GM23338 (cell line): Measurements from ENCODE around the gene DCAF16.

Experiments used
- CREB1 ChIP-seq: fragments of 250-450 bp; sonication (Bioruptor Pico); IDR thresholded peaks from 2 replicates; pipeline ENCODE4 v1.5.0; 2020; ENCODE audit warnings: low read depth, mild to moderate bottlenecking, moderate library complexity
- EZH2phosphoT487 ChIP-seq: fragments of 200-600 bp; sonication (generic); IDR thresholded peaks from one replicate; pipeline ENCODE4 v1.8.1; 2018; ENCODE audit warnings: antibody characterized with exemption; ENCODE audit not compliant: unreplicated experiment
- TF ChIP-seq, protein P1 (sequence below), 2 experiments: fragments of 200-600 bp in 1 of 2; sonication (generic) in 1 of 2; conservative IDR thresholded peaks; 2 replicates each; pipeline versions ENCODE4 v1.5.1 to v1.6.1; 2016 to 2017; ENCODE audit warnings: antibody characterized with exemption in 2 of 2, low read depth in 2 of 2, mild to moderate bottlenecking in 2 of 2, moderate library complexity in 1 of 2

DNA sequence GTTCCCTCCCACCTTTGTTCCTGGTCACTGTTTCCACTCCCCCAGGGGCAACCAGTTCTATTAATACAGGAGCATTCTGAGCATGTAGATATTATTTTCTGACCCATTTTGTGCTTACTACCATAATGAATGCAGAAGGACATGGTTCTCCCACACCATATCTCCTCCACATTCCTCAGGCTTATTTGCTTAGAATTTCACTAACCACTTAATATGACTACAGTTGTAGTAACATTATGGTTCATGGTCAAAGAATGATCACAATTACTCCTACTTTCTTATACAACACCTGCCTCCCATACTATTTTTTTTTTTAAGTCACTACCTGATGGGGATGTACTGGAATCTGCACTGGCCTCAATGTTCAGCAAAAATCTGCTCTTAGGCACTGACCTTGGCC lies 21.6 kb downstream of the DCAF16 start:
- TF ChIP-seq, protein P1, sequence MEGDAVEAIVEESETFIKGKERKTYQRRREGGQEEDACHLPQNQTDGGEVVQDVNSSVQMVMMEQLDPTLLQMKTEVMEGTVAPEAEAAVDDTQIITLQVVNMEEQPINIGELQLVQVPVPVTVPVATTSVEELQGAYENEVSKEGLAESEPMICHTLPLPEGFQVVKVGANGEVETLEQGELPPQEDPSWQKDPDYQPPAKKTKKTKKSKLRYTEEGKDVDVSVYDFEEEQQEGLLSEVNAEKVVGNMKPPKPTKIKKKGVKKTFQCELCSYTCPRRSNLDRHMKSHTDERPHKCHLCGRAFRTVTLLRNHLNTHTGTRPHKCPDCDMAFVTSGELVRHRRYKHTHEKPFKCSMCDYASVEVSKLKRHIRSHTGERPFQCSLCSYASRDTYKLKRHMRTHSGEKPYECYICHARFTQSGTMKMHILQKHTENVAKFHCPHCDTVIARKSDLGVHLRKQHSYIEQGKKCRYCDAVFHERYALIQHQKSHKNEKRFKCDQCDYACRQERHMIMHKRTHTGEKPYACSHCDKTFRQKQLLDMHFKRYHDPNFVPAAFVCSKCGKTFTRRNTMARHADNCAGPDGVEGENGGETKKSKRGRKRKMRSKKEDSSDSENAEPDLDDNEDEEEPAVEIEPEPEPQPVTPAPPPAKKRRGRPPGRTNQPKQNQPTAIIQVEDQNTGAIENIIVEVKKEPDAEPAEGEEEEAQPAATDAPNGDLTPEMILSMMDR (conservative IDR thresholded peaks at IDR 0.05; ENCODE audit: low read depth in 2 of 2): no peak
- TF ChIP-seq EZH2phosphoT487 (no peak), CREB1 (CRISPR knock-in tag) (no peak)
